CD8-positive, alpha-beta memory T cell (primary cell): Measurements from ENCODE around the gene SLC25A10. TPM values are rescaled to one million over a fixed set of nuclear protein-coding genes. Genes with fewer than 3 reads are reported as not detected.

Experiments
- CTCF ChIA-PET: fragments of 350-600 bp; sonication (Branson Sonifier 250); formaldehyde crosslinking; loops from one replicate; lab custom pipeline; 2021; ENCODE audit warnings: antibody characterized with exemption; lab: Charles Lee
- POLR2A ChIA-PET: fragments of 350-600 bp; sonication (Branson Sonifier 250); formaldehyde crosslinking; loops from one replicate; lab custom pipeline; 2021; ENCODE audit warnings: antibody characterized with exemption; lab: Charles Lee
- DNase-seq, 5 donors: peaks; one replicate each; pipeline versions ENCODE4 v3.0.0 to v3.0.0-alpha.2; 2020 to 2022; ENCODE audit warnings: mixed read lengths in 1 of 5
- H3K27ac ChIP-seq: one replicate; pipeline ENCODE4 v1.7.0; 2013; ENCODE audit warnings: low read depth, mild to moderate bottlenecking, low read length, moderate library complexity
- H3K27me3 ChIP-seq: 2 replicates; pipeline ENCODE4 v1.7.0; 2013; ENCODE audit warnings: low read length, mild to moderate bottlenecking; ENCODE audit not compliant: insufficient read depth, poor library complexity, severe bottlenecking
- H3K36me3 ChIP-seq: 2 replicates; pipeline ENCODE4 v1.7.0; 2013; ENCODE audit warnings: mild to moderate bottlenecking, low read length, moderate library complexity; ENCODE audit not compliant: insufficient read depth
- H3K4me1 ChIP-seq: 2 replicates; pipeline ENCODE4 v1.7.0; 2013; ENCODE audit warnings: mild to moderate bottlenecking, low read length, moderate library complexity; ENCODE audit not compliant: insufficient read depth
- H3K4me3 ChIP-seq: 2 replicates; pipeline ENCODE4 v1.7.0; 2013; ENCODE audit warnings: mild to moderate bottlenecking, low read length
- H3K9me3 ChIP-seq: 2 replicates; pipeline ENCODE4 v1.7.0; 2013; ENCODE audit warnings: mild to moderate bottlenecking, low read length
- H3K27ac Mint-ChIP-seq, 8 donors: one replicate each; pipeline ENCODE4 v1.8.0; 2020 to 2021; ENCODE audit warnings: mixed read lengths in 8 of 8, mild to moderate bottlenecking in 6 of 8, inconsistent platforms in 3 of 8, moderate library complexity in 3 of 8
- H3K27me3 Mint-ChIP-seq, 2 donors: one replicate each; pipeline ENCODE4 v1.8.0; 2020 to 2021; ENCODE audit warnings: mixed read lengths in 2 of 2, mild to moderate bottlenecking in 1 of 2, moderate library complexity in 1 of 2
- H3K36me3 Mint-ChIP-seq, 3 donors: one replicate each; pipeline ENCODE4 v1.8.0; 2020 to 2021; ENCODE audit warnings: mixed read lengths in 3 of 3, inconsistent platforms in 1 of 3, mild to moderate bottlenecking in 1 of 3
- H3K4me1 Mint-ChIP-seq, 3 donors: one replicate each; pipeline ENCODE4 v1.8.0; 2020 to 2021; ENCODE audit warnings: mixed read lengths in 3 of 3, inconsistent platforms in 1 of 3, mild to moderate bottlenecking in 1 of 3
- H3K4me3 Mint-ChIP-seq, 7 donors: one replicate each; pipeline ENCODE4 v1.8.0; 2020 to 2021; ENCODE audit warnings: mixed read lengths in 7 of 7, mild to moderate bottlenecking in 6 of 7, moderate library complexity in 4 of 7, inconsistent platforms in 2 of 7
- H3K9me3 Mint-ChIP-seq, 5 donors: one replicate each; pipeline ENCODE4 v1.8.0; 2020 to 2022; ENCODE audit warnings: mixed read lengths in 5 of 5, mild to moderate bottlenecking in 3 of 5, moderate library complexity in 2 of 5, inconsistent platforms in 1 of 5
- polyA plus RNA-seq: library from polyadenylated mRNA; unstranded; fragments of 300-500 nt; fragmentation: Illumina TruSeq; gene quantifications from one replicate; pipeline ENCODE4 v1.2.3, GENCODE V29; 2021
- total RNA-seq, 2 experiments: library from RNA; stranded (reverse); gene quantifications; one replicate each; pipeline ENCODE4 v1.2.3, GENCODE V29; 2021

SLC25A10 gene
- total and polyA plus RNA-seq, 3 experiments from 2014 or later: 4.9 to 34.7 (median 34.1) TPM

DNA sequence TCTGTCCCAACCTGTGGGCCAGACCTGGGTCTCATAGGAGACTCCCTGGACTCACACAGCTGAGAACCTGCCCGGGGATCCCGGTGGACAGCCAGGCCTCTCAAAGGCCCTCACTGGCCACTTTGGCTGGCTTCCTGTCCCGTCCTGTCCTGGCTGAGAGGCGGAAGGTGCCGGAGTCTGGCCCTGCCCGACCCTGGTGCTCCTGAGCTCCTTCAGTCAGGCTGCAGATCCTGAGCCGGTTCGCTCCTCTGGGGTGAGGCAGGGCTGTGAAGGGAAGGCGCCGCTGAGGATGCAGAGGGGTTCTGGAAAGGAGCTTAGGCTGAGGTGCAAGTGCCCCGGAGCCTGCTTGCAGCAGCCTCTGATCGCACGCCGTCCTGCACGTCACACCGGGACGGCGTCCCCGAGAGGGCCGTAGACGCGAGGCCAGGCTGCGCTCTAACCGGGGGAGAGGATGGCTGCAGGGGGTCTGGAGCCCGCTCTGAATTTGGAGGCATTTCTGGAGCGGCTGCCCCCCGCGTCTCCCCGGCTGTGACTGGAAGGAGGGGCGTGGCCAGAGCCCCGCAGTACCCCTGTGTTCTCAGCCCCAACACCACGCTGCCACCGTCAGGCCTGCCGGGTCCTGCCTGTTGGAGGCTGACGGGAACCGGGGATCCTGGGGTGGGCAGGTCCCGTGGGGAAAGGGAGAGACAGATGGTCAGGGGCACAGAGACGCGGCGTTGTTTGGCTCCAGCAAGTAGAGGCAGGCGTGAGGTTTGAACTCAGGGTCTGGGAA, 24.1 kb upstream of the SLC25A10 start:
- Histone ChIP-seq H3K36me3 (peaks cover 33% of the 10 kb centered on the region), H3K27me3 (no peaks in the 10 kb centered on the region), H3K4me1 (peaks cover 20% of the 10 kb centered on the region), H3K4me3 (no peak overlapping the region), H3K27ac (no peak overlapping the region), H3K9me3 (no peaks in the 10 kb centered on the region)
- H3K27ac Mint-ChIP-seq: no peak overlapping the region
- DNase-seq: no peak
- peaks cover 22 to 39% (median 23%) of the 10 kb centered on the region in 3 donors for H3K4me1 Mint-ChIP-seq
- CTCF ChIA-PET: no interaction called here
- POLR2A ChIA-PET: no interaction called here
- H3K36me3 Mint-ChIP-seq: peaks cover 0 to 78% (median 10%) of the 10 kb centered on the region in 3 donors
- no peaks in the 10 kb centered on the region for H3K9me3 Mint-ChIP-seq
- H3K27me3 Mint-ChIP-seq: peaks cover 0 to 3% of the 10 kb centered on the region in 2 donors
- peak overlapping the region in 2 of 7 donors; percentile 28 to 70 for H3K4me3 Mint-ChIP-seq

- H3K36me3 ChIP-seq: peaks cover 33% of the 10 kb centered on the region
- H3K4me1 ChIP-seq: peaks cover 19% of the 10 kb centered on the region
- no peaks in the 10 kb centered on the region for H3K9me3 Mint-ChIP-seq
- no peak overlapping the region for H3K27ac ChIP-seq
- peaks cover 0 to 2% of the 10 kb centered on the region in 2 donors for H3K27me3 Mint-ChIP-seq
- no peaks in the 10 kb centered on the region for H3K9me3 ChIP-seq
- no peak for DNase-seq
- no peak overlapping the region for H3K4me3 Mint-ChIP-seq
- H3K27me3 ChIP-seq: no peaks in the 10 kb centered on the region
- ChIA-PET POLR2A (no interaction called here), CTCF (no interaction called here)
- H3K4me3 ChIP-seq: no peak overlapping the region
- peaks cover 19 to 35% (median 21%) of the 10 kb centered on the region in 3 donors for H3K4me1 Mint-ChIP-seq
- peaks cover 0 to 80% (median 10%) of the 10 kb centered on the region in 3 donors for H3K36me3 Mint-ChIP-seq
- H3K27ac Mint-ChIP-seq: no peak overlapping the region
Measured at GRCh38 chr17:81688616-81689015, 23.5 kb upstream of the SLC25A10 start.

- H3K27me3 Mint-ChIP-seq: no peaks in the 10 kb centered on the region
- H3K9me3 ChIP-seq: no peaks in the 10 kb centered on the region
- ChIA-PET CTCF (no interaction called here), POLR2A (no interaction called here)
- no peak overlapping the region for H3K4me3 ChIP-seq
- H3K36me3 Mint-ChIP-seq: peaks cover 0 to 84% (median 10%) of the 10 kb centered on the region in 3 donors
- peaks cover 36% of the 10 kb centered on the region for H3K36me3 ChIP-seq
- peak overlapping the region in 1 of 8 donors; percentile 36 for H3K27ac Mint-ChIP-seq
- peaks cover 11% of the 10 kb centered on the region for H3K4me1 ChIP-seq
- no peak overlapping the region for H3K27ac ChIP-seq
- no peaks in the 10 kb centered on the region for H3K27me3 ChIP-seq
- H3K4me1 Mint-ChIP-seq: peaks cover 8 to 25% (median 13%) of the 10 kb centered on the region in 3 donors
- DNase-seq: no peak
- H3K4me3 Mint-ChIP-seq: no peak overlapping the region
- no peaks in the 10 kb centered on the region for H3K9me3 Mint-ChIP-seq
Measured at GRCh38 chr17:81690066-81690465, 22.0 kb upstream of the SLC25A10 start.

DNA sequence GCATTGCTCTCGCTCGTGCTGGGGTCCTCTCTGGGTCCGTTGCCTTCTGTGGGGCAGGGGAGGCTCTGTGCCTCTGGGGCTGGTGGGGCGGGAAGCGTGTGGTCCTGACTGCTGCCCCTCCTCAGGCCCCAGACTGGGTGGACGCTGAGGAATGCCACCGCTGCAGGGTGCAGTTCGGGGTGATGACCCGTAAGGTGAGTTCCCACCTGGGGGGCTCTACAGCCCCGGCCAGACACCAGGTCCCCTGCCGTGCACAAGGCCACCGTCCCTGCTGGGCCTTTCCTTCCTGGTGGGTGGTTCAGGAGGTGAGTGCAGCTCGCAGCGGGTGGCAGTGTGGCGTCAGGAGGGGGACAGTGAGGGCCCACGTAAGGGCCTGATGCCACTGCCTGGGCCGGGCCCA, 21.5 kb upstream of the SLC25A10 start:
- Histone ChIP-seq H3K36me3 (peaks cover 41% of the 10 kb centered on the region), H3K4me3 (no peak overlapping the region), H3K27me3 (no peaks in the 10 kb centered on the region), H3K27ac (no peak overlapping the region), H3K9me3 (no peaks in the 10 kb centered on the region), H3K4me1 (peaks cover 6% of the 10 kb centered on the region)
- CTCF ChIA-PET: no interaction called here
- Mint-ChIP-seq H3K4me3 (no peak overlapping the region), H3K4me1 (peaks cover 3 to 20% (median 8%) of the 10 kb centered on the region in 3 donors), H3K27ac (no peak overlapping the region), H3K9me3 (no peaks in the 10 kb centered on the region), H3K36me3 (peaks cover 0 to 87% (median 10%) of the 10 kb centered on the region in 3 donors), H3K27me3 (no peaks in the 10 kb centered on the region)
- POLR2A ChIA-PET: no interaction called here
- DNase-seq: no peak

GRCh38 chr17:81691196-81691595, 20.9 kb upstream of the SLC25A10 start:
- Histone ChIP-seq H3K36me3 (peaks cover 41% of the 10 kb centered on the region), H3K27ac (no peak overlapping the region), H3K27me3 (no peaks in the 10 kb centered on the region), H3K4me3 (no peak overlapping the region), H3K4me1 (no peaks in the 10 kb centered on the region), H3K9me3 (no peaks in the 10 kb centered on the region)
- H3K4me3 Mint-ChIP-seq: no peak overlapping the region
- no peak overlapping the region for H3K27ac Mint-ChIP-seq
- H3K4me1 Mint-ChIP-seq: peaks cover 0 to 13% (median 6%) of the 10 kb centered on the region in 3 donors
- no peaks in the 10 kb centered on the region for H3K9me3 Mint-ChIP-seq
- H3K27me3 Mint-ChIP-seq: no peaks in the 10 kb centered on the region
- H3K36me3 Mint-ChIP-seq: peaks cover 0 to 86% (median 8%) of the 10 kb centered on the region in 3 donors
- ChIA-PET POLR2A (no interaction called here), CTCF (no interaction called here)
- DNase-seq: no peak

- no peaks in the 10 kb centered on the region for H3K9me3 ChIP-seq
- no peaks in the 10 kb centered on the region for H3K27me3 ChIP-seq
- Mint-ChIP-seq H3K4me3 (peak overlapping the region in 1 of 7 donors; percentile 30), H3K27ac (peak overlapping the region in 1 of 8 donors; percentile 33), H3K27me3 (no peaks in the 10 kb centered on the region), H3K4me1 (peaks cover 0 to 11% (median 3%) of the 10 kb centered on the region in 3 donors), H3K9me3 (no peaks in the 10 kb centered on the region), H3K36me3 (peaks cover 0 to 87% (median 6%) of the 10 kb centered on the region in 3 donors)
- H3K27ac ChIP-seq: no peak overlapping the region
- ChIA-PET POLR2A (no interaction called here), CTCF (no interaction called here)
- DNase-seq: no peak
- no peaks in the 10 kb centered on the region for H3K4me1 ChIP-seq
- no peak overlapping the region for H3K4me3 ChIP-seq
- H3K36me3 ChIP-seq: peaks cover 37% of the 10 kb centered on the region
Measured at GRCh38 chr17:81691608-81692007, 20.5 kb upstream of the SLC25A10 start.

- H3K9me3 Mint-ChIP-seq: no peaks in the 10 kb centered on the region
- no peak overlapping the region for H3K27ac Mint-ChIP-seq
- H3K4me3 ChIP-seq: no peak overlapping the region
- H3K4me1 ChIP-seq: no peaks in the 10 kb centered on the region
- no peaks in the 10 kb centered on the region for H3K27me3 ChIP-seq
- H3K4me1 Mint-ChIP-seq: peaks cover 0 to 8% (median 4%) of the 10 kb centered on the region in 3 donors
- DNase-seq: no peak
- H3K36me3 ChIP-seq: peaks cover 33% of the 10 kb centered on the region
- H3K27me3 Mint-ChIP-seq: no peaks in the 10 kb centered on the region
- CTCF ChIA-PET: interaction anchor here (0.9 to 1.6 kb wide), 2 partner anchors 10 to 1084 kb away, joined by 3 to 4 read pairs; partner anchors contain the start of genes ARL16 and HGS
- no peak overlapping the region for H3K27ac ChIP-seq
- no peak overlapping the region for H3K4me3 Mint-ChIP-seq
- H3K36me3 Mint-ChIP-seq: peaks cover 0 to 92% (median 5%) of the 10 kb centered on the region in 3 donors
- POLR2A ChIA-PET: no interaction called here
- H3K9me3 ChIP-seq: no peaks in the 10 kb centered on the region
Measured at GRCh38 chr17:81693509-81694210, 18.4 kb upstream of the SLC25A10 start.

- no peaks in the 10 kb centered on the region for H3K4me1 ChIP-seq
- H3K4me3 ChIP-seq: no peak overlapping the region
- H3K4me3 Mint-ChIP-seq: no peak overlapping the region
- peaks cover 0 to 86% (median 0%) of the 10 kb centered on the region in 3 donors for H3K36me3 Mint-ChIP-seq
- peaks cover 0 to 3% (median 3%) of the 10 kb centered on the region in 3 donors for H3K4me1 Mint-ChIP-seq
- H3K9me3 Mint-ChIP-seq: no peaks in the 10 kb centered on the region
- no peak for DNase-seq
- ChIA-PET CTCF (no interaction called here), POLR2A (no interaction called here)
- H3K36me3 ChIP-seq: peaks cover 31% of the 10 kb centered on the region
- no peaks in the 10 kb centered on the region for H3K9me3 ChIP-seq
- no peaks in the 10 kb centered on the region for H3K27me3 ChIP-seq
- H3K27ac ChIP-seq: no peak overlapping the region
- no peak overlapping the region for H3K27ac Mint-ChIP-seq
- H3K27me3 Mint-ChIP-seq: no peaks in the 10 kb centered on the region
Measured at GRCh38 chr17:81694810-81695209, 17.3 kb upstream of the SLC25A10 start.
